Right lobe of liver (tissue), 6 donors: ENCODE data around the gene JRKL. TPM values are rescaled to one million over a fixed set of nuclear protein-coding genes. Genes with fewer than 3 reads are reported as not detected.

Experiments used
- ATAC-seq, 4 donors: fragments of 200-7000 bp; cut with Tn5 transposase; one replicate each; pipeline ENCODE4 v1.9.1; 2020; ENCODE audit warnings: mild to moderate bottlenecking in 4 of 4, moderate library complexity in 4 of 4
- DNase-seq, 3 donors: peaks; one replicate each; pipeline ENCODE4 v3.0.0-alpha.2; 2020
- H3K27ac ChIP-seq, 3 donors: fragments of 200-600 bp; one replicate each; pipeline ENCODE4 v1.8.0; 2022
- H3K27me3 ChIP-seq, 2 donors: fragments of 200-600 bp; one replicate each; pipeline ENCODE4 v1.8.0; 2022
- H3K36me3 ChIP-seq, 4 donors: fragments of 200-600 bp; sonication (generic) in 1 of 4; one replicate each; pipeline versions ENCODE4 v1.5.1 to v1.8.0; 2017 to 2022; ENCODE audit warnings: control low read depth in 1 of 4
- H3K4me1 ChIP-seq, 4 donors: fragments of 200-600 bp; sonication (generic) in 1 of 4; one replicate each; pipeline versions ENCODE4 v1.5.1 to v1.8.0; 2017 to 2022; ENCODE audit warnings: control low read depth in 1 of 4
- H3K4me3 ChIP-seq, 3 donors: fragments of 200-600 bp; one replicate each; pipeline ENCODE4 v1.8.0; 2022
- H3K9me3 ChIP-seq, 4 donors: fragments of 200-600 bp; sonication (generic) in 1 of 4; one replicate each; pipeline versions ENCODE4 v1.5.1 to v1.8.0; 2017 to 2022; ENCODE audit warnings: control low read depth in 1 of 4
- CTCF ChIP-seq, 4 donors: fragments of 200-600 bp in 3 of 4; fragments of 450-650 bp in 1 of 4; IDR thresholded peaks; one replicate each; pipeline versions ENCODE4 v1.5.1 to v1.8.0; 2016 to 2022; ENCODE audit warnings: antibody characterized with exemption in 4 of 4, mild to moderate bottlenecking in 2 of 4
- POLR2A ChIP-seq: fragments of 450-650 bp; IDR thresholded peaks from one replicate; pipeline ENCODE4 v1.6.1; 2017; ENCODE audit warnings: antibody characterized with exemption, mild to moderate bottlenecking
- WGBS: methylation state at CpG from one replicate; pipeline ENCODE4 v1.1.6; 2018; ENCODE audit warnings: low coverage, low lambda C conversion rate; ENCODE audit not compliant: insufficient coverage; ENCODE audit errors: missing lambda C conversion rate; 5-methylcytosine and 5-hydroxymethylcytosine counted together
- intact Hi-C, 2 donors: fragments of 100-400 bp; cut with DNase I; formaldehyde crosslinking; loops; one replicate each; pipeline versions ENCODE4 v1.11.2 to v1.14.1; 2022
- long read RNA-seq: library from polyadenylated mRNA; unstranded; transcript quantifications from one replicate; pipeline ENCODE4 v2.0.0, GENCODE V29; 2019
- total RNA-seq, 6 experiments: library from RNA; depleted of rRNA in 2 of 6; stranded (reverse); fragments of >200 nt in 2 of 6; fragmentation: NEBNext Ultra II Directional in 3 of 6; extraction: Animal tissue kit (Norgen Biotek cat#: 25700) in 3 of 6; gene quantifications; one replicate each; pipeline versions ENCODE4 v1.1.0 to v1.2.4, GENCODE V29; 2016 to 2023
- donor health status: DM: no; HTN: yes; CAD: no.
- donor health status: DM: no; HTN: no; CAD: no.
- donor health status: DM: no; HTN: no; CAD: no.
- donor health status: DM: no; HTN: yes; CAD: no.
- donor health status: DM: no; HTN: yes; CAD: no.

JRKL gene
- total RNA-seq = 1 to 10 TPM in 5 of 6 experiments, under 1 TPM in 1; 0.86 to 2.7 (median 1.6) TPM
- long read RNA-seq, partial matches to known transcripts = 0 of 1 reads
- long read RNA-seq, other reads (novel, unspliced or antisense) = 1 of 1 reads

- intact Hi-C loops = no loop called here
- Histone ChIP-seq H3K36me3 (no peaks in the 10 kb centered on the region), H3K4me3 (peak within 1 kb of the TSS; percentile 67 to 86 (median 82)), H3K27ac (peak within 1 kb of the TSS; percentile 65 to 90 (median 80)), H3K27me3 (no peaks in the 10 kb centered on the region), H3K4me1 (peaks cover 0 to 7% (median 2%) of the 10 kb centered on the region in 4 donors), H3K9me3 (no peaks in the 10 kb centered on the region)
- WGBS = 0% methylated on average over 2 of the region's 53 CpGs
- DNase-seq (peak; percentile 98 to 99 (median 98)), ATAC-seq (peak; percentile 99 to 100 (median 99))
- TF ChIP-seq POLR2A (peak; percentile 86), CTCF (IDR thresholded peaks at IDR 0.05) (no peak)
Observed at GRCh38 chr11:96389720-96390487, at the start of gene JRKL, which contains the start of gene CCDC82. Gene JRKL (plus strand): TSS chr11:96390013. CDS start chr11:96390650, 637 bp downstream. Gene CCDC82 (minus strand): TSS chr11:96389912. CDS start chr11:96384747, 5,165 bp downstream.

GRCh38 chr11:96340555-96340885, 49.3 kb upstream of the JRKL start:
- intact Hi-C loops = no loop called here
- Histone ChIP-seq H3K4me3 (no peak overlapping the region), H3K4me1 (no peaks in the 10 kb centered on the region), H3K36me3 (no peaks in the 10 kb centered on the region), H3K27ac (peak overlapping the region in 2 of 3 donors; percentile 18 to 70), H3K9me3 (no peaks in the 10 kb centered on the region), H3K27me3 (no peaks in the 10 kb centered on the region)
- DNase-seq (no peak), ATAC-seq (no peak)
- 52% methylated on average over 4 of the region's 4 CpGs for WGBS
- TF ChIP-seq POLR2A (no peak), CTCF (IDR thresholded peaks at IDR 0.05) (no peak)

GRCh38 chr11:96341211-96342013, 48.4 kb upstream of the JRKL start:
- TF ChIP-seq POLR2A (no peak), CTCF (IDR thresholded peaks at IDR 0.05) (peak; percentile 14 to 27 (median 18))
- no peaks in the 10 kb centered on the region for H3K9me3 ChIP-seq
- H3K27ac ChIP-seq = peak overlapping the region; percentile 18 to 66 (median 25)
- no peaks in the 10 kb centered on the region for H3K4me1 ChIP-seq
- intact Hi-C loops = no loop called here
- WGBS = 65% methylated on average over 4 of the region's 26 CpGs
- DNase-seq (peak in 2 of 3 donors; percentile 43 to 60), ATAC-seq (peak; percentile 12 to 42 (median 28))
- H3K36me3 ChIP-seq = no peaks in the 10 kb centered on the region
- no peaks in the 10 kb centered on the region for H3K27me3 ChIP-seq
- peak overlapping the region; percentile 51 to 60 (median 59) for H3K4me3 ChIP-seq

GRCh38 chr11:96342014-96342960, 47.5 kb upstream of the JRKL start:
- H3K27ac ChIP-seq = peak overlapping the region; percentile 18 to 66 (median 60)
- WGBS = 4% methylated on average over 13 of the region's 13 CpGs
- intact Hi-C loops = no loop called here
- DNase-seq (no peak), ATAC-seq (peak in 2 of 4 donors; percentile 2 to 3)
- no peaks in the 10 kb centered on the region for H3K4me1 ChIP-seq
- TF ChIP-seq CTCF (IDR thresholded peaks at IDR 0.05) (no peak), POLR2A (no peak)
- no peaks in the 10 kb centered on the region for H3K36me3 ChIP-seq
- H3K4me3 ChIP-seq = peak overlapping the region; percentile 51 to 60 (median 59)
- H3K27me3 ChIP-seq = no peaks in the 10 kb centered on the region
- H3K9me3 ChIP-seq = no peaks in the 10 kb centered on the region
